ENCODE measurements around the gene SIX4. TPM values are rescaled to one million over a fixed set of nuclear protein-coding genes. Genes with fewer than 3 reads are reported as not detected.

SIX4 gene
- polyA plus RNA-seq, 3 donors = 6.5 to 7.3 (median 6.9) TPM

GRCh38 chr14:60722357-60723115, 1.6 kb downstream of the SIX4 start:
- peak in 2 of 3 donors; percentile 51 to 65 for DNase-seq (ENCODE audit: low read depth in 3 of 3, low spot score in 2 of 3)

- peak in 1 of 3 donors; percentile 15 for DNase-seq (ENCODE audit: low read depth in 3 of 3, low spot score in 2 of 3)
Observed at GRCh38 chr14:60722107-60722356, 2.1 kb downstream of the SIX4 start.

- peak in 1 of 3 donors; percentile 31 for DNase-seq (ENCODE audit: low read depth in 3 of 3, low spot score in 2 of 3)
Observed at GRCh38 chr14:60721326-60722106, 2.6 kb downstream of the SIX4 start.

DNA sequence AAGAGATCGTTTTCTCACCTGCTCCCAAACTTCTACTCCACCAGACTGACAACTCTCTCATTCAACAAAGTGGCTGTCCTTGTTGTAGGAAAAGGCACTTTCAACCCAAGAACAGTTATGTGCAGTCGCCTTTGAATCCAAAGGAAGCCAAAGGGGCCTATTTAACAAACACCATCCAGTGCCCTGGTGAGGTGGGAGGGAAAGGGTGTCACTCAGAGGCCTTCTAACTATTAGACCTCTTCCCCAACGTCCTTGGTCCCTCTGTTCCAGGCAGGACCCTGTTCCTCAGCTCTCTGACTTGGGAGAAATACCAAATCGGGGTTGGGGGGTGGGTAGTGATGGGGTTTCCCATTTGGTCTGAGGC, 3.2 kb downstream of the SIX4 start:
- no peak for DNase-seq (ENCODE audit: low read depth in 3 of 3, low spot score in 2 of 3)

GRCh38 chr14:60720391-60720790, 3.8 kb downstream of the SIX4 start:
- no peak for DNase-seq (ENCODE audit: low read depth in 3 of 3, low spot score in 2 of 3)

DNA sequence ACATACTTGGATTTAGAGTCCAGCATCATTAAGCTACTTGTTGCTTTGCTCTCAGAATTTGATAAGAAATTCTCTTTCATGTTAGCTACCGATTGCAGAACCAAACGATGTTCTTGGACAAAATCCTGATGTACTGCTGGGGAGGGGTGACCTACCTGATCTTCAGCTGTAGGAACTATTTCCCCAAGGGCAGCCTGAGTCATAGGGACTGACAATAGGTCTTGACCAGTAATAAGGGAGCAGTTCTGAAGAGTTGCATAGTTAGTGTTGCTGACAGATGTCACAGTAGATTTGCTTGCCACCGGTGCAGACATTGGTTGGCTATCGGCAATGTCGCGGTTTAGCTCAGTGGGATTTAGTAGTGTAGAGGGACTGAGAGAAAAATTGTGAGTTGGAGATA, 10.6 kb downstream of the SIX4 start:
- DNase-seq (ENCODE audit: low read depth in 3 of 3, low spot score in 2 of 3) = no peak

- DNase-seq (ENCODE audit: low read depth in 3 of 3, low spot score in 2 of 3) = no peak
Observed at GRCh38 chr14:60710494-60710893, 13.7 kb downstream of the SIX4 start.

- no peak for DNase-seq (ENCODE audit: low read depth in 3 of 3, low spot score in 2 of 3)
Observed at GRCh38 chr14:60707858-60708257, 16.3 kb downstream of the SIX4 start.

DNA sequence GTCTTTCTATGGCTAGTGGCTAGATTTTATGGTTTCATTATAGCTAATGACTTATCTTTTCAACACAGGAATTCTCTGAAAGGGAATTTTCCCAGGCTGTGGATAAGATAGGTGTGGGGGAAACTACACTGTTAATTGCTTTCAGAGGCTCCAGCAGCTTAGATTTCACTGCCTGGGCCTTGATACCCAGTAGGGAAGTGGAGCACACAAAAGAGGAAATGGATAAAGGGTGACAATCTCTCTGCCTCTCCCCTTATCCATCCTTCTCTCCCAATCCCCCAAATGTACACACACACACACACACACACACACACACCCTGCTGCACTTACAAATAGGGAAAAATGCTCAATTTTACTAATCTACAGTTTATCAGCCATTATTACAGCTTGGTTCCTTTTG, 19.1 kb downstream of the SIX4 start:
- no peak for DNase-seq (ENCODE audit: low read depth in 3 of 3, low spot score in 2 of 3)

GRCh38 chr14:60700598-60700997, 23.6 kb downstream of the SIX4 start:
- no peak for DNase-seq (ENCODE audit: low read depth in 3 of 3, low spot score in 2 of 3)

GRCh38 chr14:60695327-60695726, 28.8 kb downstream of the SIX4 start:
- no peak for DNase-seq (ENCODE audit: low read depth in 3 of 3, low spot score in 2 of 3)

GRCh38 chr14:60691383-60692113, 32.6 kb downstream of the SIX4 start:
- no peak for DNase-seq (ENCODE audit: low read depth in 3 of 3, low spot score in 2 of 3)

GRCh38 chr14:60686865-60687264, 37.3 kb downstream of the SIX4 start:
- DNase-seq (ENCODE audit: low read depth in 3 of 3, low spot score in 2 of 3) = no peak

DNA sequence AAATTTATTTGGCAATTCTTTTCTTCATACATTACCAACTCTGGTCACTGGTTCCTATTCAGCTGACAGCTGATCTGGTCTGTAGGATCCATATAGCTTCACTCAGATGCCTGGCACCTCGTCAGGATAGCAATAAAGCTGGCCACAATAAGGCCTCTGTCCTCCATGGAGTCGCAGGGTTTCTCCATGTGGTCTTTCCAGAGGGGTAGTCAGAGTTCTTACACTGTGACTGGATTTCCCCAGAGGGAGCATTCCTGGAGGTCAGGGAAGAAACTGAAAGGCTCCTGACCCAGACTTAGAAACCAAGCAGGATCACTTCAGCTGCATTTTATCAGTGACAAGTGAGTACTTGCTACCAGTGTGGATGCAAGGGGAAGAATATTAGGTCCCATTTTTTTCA, 39.9 kb downstream of the SIX4 start:
- DNase-seq (ENCODE audit: low read depth in 3 of 3, low spot score in 2 of 3) = no peak

DNA sequence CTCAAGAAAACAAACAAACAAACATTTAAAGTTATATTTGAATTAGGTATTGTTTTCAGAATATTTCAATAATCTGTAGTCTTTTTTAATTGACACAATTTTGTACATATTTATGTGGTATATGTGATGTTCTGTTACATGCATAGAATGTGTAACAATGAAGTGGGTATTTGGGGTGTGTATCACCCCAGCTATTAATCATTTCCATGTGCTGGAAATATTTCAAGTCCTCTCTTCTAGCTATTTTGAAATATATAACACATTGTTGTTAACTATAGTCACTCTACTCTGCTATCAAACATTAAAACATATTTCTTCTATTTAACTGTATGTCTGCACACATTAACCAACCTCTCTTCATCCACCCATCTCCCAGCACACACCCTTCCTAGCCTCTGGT, 42.9 kb downstream of the SIX4 start:
- DNase-seq (ENCODE audit: low read depth in 3 of 3, low spot score in 2 of 3) = no peak

DNA sequence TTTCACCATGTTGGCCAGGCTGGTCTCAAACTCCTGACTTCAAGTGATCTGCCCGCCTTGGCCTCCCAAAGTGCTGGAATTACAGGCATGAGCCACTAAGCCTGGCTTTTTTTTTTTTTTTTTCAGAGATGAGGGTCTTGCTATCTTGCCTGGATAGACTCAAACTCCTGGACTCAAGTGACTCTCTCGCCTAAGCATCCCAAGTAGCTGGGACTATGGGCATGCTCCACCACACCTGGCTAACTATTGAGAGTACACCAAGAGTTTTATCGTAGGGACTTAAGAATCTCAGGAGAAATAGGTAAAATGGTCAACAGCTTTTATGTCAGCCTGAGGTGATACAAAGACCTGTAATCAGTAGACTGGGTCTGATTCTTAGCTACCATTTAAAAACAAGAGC, 43.6 kb downstream of the SIX4 start:
- no peak for DNase-seq (ENCODE audit: low read depth in 3 of 3, low spot score in 2 of 3)

- no peak for DNase-seq (ENCODE audit: low read depth in 3 of 3, low spot score in 2 of 3)
Observed at GRCh38 chr14:60679566-60680258, 44.4 kb downstream of the SIX4 start.

GRCh38 chr14:60677701-60678100, 46.5 kb downstream of the SIX4 start:
- DNase-seq (ENCODE audit: low read depth in 3 of 3, low spot score in 2 of 3) = no peak

GRCh38 chr14:60670989-60671388, 53.2 kb downstream of the SIX4 start:
- DNase-seq (ENCODE audit: low read depth in 3 of 3, low spot score in 2 of 3) = no peak

DNA sequence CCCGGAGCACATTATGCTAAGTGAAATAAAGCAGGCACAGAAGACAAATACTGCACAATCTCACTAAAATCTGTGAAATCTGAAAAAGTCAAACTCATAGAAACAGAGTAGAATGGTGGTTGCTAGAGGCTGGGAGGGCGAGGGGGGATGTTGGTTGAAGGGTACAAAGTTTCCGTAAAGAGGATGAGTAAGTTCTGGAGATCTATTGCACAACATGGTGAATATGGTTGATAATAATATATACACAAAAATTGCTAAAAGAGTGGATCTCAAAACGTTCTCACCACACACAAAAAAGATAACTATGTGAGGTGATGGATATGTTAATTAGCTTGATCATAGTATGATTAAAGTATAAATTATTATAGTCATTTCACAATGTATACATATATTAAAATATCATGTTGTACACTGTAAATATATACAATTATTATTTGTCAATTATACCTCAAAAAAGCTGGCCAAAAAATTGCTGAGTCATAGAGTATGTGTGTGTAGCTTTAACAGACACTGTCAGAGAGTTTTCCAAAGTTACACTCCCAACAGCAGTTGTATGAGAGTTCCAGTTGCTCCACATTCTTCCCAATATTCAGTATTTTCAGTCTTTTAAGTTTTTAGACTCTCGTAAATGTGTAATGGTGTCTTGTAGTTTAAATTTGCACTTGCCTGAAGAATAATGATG, 55.6 kb downstream of the SIX4 start:
- no peak for DNase-seq (ENCODE audit: low read depth in 3 of 3, low spot score in 2 of 3)

DNA sequence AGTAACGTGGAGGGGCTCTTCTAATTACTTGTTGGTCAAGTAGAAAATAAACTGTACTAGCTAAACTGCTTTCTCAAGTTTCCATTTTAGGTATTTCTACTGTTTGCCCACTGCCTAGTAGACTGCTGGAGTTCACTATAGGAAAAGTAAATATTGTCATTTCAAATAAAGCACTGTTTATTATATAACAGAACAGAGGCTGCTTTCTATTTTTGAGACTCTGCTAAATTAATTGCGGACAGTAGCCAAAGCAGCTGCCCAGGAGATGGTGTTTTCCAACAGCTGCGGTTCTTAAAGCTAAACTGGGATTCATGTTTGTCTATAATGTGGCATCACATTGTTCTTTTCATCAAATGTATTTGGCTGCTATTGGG, 59.0 kb downstream of the SIX4 start:
- no peak for DNase-seq (ENCODE audit: low read depth in 3 of 3, low spot score in 2 of 3)

Data from right renal cortex interstitium (tissue), 3 donors.